NAMALWA (cell line): ENCODE data around the gene CNRIP1.
"Not testable (repeated sequence)": the region's sequence is repeated elsewhere in the genome, so short reads cannot be mapped to it uniquely, and the experiment has no call there.

Source experiments
- DNase-seq: peaks from one replicate; pipeline ENCODE4 v3.0.0-alpha.2; 2015; ENCODE audit warnings: low spot score

Gene CNRIP1, protein sequence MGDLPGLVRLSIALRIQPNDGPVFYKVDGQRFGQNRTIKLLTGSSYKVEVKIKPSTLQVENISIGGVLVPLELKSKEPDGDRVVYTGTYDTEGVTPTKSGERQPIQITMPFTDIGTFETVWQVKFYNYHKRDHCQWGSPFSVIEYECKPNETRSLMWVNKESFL

DNA sequence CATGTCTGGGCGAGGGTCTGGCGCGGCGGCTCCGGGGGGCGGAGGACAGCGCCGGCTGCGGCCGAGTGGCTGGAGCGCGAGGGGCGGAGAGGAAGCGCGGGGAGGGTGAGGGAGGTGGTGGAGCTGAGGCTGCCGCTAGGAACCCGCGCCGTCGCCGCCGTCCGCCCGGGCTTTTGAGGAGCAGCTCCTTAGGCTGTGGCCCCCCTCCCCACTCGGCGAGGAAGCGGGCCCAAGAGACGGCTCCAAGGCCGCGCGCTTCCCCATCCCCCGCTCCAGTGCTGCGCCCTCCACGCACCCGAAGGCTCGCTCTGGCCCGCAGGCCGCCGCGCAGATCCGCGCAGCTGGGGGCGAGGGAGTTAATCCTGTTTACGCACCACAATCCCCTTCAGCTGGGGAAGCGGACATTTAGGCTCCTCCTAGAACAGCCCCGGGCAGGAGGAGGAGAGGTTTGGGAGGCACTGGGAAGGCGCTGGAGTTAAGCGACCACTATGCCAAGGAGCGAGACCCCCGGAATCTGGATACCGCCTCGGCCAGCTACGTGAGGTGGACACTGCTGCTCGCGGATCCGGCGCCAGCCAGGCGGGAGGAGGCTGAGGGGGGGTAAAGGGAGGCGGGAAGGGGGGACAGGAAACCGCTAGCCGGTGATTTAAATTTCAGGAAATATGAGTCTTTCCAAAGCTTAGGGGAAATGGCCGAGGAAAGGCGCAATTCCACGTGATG is at the start of gene CNRIP1:
TSS of gene CNRIP1 (minus strand) at position 552 of the 720 bp plus-strand sequence. CDS start at position 3, 549 bp downstream.
- no peak for DNase-seq

DNA sequence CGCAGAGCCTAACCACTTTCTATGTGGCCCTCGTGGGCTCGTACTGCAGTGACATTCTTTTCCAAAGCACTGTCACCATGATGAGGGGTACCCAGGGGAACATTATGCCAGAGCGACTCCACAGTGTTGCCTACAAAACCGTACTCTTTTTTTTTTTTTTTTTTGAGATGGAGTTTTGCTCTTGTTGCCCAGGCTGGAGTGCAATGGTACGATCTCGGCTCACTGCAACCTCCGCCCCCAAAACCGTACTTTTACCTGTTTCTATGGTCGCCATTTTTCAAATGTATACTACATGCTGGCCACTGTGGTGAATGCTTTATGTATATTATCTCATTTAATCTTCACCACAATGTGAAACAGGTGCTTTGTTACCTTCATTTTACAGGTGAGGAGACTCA is 49.6 kb upstream of the CNRIP1 start:
- DNase-seq, result no peak

DNA sequence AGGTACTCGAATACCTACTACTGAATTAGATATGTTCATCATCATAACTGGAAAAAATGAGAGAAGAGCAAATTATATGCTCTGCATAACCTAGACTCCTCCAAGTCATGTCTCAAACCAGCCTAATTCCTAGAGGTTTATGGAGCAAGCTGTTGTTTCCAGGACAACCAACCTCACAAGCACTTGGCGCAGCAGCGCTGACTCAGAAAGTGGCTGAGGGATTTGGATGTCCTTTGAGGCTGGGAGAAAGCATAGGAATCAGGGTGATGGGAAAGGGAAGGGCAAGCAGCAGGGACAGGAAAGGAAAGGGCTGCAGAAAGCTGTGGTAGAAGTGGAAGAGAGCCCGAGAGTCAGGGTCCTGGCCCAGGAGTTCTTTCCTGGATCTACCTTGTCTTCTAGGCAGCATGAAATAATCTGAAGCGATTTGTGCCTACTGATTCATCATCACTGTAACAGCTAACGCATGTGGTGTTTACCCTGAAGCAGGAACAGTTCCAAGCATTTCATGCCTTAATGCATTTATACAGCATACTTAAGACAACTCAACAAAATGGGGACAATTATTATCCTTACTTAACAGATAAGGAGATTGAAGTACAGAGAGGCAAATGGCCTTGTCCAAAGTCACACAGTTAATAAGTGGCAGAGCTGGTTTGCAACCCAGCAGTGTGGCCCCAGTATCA is 49.0 kb upstream of the CNRIP1 start:
- no peak for DNase-seq

DNA sequence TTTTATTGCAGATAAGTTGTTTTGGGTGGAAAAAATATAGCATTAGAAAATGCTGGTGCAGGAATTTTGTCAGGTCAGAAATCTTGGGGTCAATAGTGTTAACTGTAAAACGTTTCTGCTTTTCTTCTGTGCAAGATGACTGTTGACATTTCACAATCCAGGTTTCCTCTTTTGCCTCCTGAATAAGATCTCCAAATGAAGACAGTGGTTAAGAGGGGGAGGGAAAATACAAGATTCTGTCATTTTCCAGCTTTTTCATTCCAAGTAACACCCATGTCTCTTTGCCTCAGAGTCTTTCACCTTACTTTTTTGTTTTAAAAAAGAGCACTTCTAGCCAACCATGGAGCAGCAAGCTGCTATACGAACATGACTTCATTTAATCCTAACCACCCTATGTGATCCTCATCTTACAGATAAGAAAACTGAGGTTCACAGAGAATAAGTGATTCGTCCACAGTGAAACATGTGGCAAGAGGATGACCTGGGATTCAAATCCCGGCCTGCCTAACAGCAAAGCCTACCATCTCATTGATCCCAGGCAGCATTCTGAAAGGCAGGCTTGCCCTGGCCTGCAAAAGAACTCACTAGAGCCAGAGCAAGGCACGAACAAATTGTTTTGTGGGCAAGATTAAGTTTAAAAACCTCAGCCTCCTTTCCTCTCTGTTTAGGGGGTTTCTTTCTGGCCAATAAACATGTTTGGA is 48.4 kb upstream of the CNRIP1 start:
- DNase-seq, result no peak

DNA sequence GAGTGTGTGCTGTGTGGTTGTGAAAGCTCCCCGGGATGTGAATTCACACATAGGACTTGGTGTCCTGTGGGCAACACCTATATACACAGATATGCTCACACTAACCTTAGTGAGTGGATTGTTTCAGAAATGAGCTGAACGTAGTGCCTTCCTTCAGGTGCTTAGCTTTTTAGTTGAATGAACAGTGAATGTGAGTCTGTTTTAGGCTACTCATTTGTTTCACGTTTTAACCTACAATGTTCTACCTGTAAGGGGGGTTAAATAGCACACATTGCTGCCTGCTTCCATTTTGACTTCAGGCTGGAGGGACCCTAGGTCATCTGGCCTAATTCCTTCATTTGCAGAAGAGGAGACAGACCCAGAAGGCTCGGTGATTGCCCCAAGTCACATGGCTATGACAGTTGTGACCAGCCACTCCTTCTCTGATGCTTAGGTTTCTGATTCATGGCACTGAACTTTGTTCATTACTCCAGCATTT is 46.4 kb upstream of the CNRIP1 start:
- DNase-seq, result peak; percentile 54

DNA sequence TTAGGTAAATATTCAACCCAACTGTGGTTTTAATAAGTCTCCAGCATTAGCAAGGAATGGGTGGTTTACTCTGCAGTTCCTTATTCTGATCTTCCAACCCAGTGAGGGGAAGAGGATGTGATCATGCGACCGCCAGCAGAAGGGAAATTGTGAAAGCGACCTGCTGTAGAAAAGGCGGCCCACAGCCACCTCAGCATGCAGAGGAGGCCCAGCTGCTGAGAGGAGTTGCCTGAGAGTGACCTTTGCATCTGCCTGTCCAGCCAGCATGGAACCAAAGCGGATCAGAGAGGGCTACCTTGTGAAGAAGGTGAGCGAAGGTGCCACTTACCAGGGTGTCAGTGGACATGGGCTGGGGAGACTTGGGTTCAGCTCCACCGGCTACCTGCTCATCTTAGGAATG is 45.3 kb upstream of the CNRIP1 start, which contains the start of gene PLEK:
TSS of gene PLEK (plus strand) at position 196 of the 400 bp plus-strand sequence. CDS start at position 266, 70 bp downstream.
- peak; percentile 80 for DNase-seq

DNA sequence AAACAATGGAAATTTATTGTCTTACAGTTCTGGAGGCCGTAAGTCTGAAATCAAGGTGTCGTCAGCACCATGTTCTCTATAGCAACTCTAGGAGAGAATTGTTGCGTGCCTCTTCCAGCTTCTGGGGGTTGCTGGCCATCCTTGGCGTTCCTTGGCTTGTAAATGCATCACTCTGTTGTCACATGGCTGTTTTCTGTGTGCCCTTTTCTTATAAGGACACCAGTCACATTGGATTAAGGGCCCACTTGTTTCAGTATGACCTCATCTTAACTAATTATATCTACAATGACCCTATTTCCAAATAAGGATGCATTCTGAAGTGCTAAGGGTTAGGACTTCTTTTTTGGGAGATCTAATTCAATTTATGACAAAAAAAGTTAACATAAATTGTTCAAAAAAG is 44.0 kb upstream of the CNRIP1 start:
- DNase-seq, result no peak

DNA sequence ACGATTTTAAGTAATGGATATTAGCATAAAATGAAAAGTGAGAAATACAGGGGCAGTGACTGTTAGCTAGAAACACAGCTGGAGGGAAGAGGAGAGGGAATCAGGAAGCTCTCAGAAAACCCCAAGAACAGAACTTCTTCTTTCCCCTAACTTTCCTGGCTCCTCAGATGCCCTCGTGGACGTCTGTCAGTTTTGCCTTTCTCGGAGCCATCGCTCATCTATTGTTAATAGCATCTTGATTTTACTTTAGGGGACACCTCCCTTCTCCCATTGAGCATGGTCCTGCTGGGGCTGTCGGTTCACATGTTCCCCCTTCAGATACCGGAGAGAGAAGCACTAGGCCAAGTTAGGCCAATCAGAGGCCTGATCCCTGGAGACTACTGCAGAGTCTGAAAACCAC is 43.0 kb upstream of the CNRIP1 start:
- DNase-seq, result no peak

DNA sequence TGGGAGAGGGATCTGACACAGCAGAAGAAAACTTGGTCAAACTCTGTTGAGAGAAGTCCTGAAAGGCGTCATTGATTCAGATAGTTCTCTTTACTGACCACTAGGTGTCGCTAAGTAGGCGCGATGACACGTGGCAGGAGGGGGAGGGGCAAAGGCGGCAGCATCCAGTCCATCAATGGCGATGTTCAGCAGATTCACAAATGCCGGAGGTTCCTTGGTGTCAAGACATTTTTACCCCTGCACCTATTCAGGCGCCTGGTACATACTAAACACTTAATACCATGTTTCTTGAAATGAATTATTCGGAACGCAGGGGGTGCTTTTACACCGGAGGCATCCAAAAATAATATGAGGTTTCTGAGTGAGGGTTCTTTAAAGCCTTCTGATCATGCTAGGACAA is 42.3 kb upstream of the CNRIP1 start:
- DNase-seq, result peak; percentile 89

DNA sequence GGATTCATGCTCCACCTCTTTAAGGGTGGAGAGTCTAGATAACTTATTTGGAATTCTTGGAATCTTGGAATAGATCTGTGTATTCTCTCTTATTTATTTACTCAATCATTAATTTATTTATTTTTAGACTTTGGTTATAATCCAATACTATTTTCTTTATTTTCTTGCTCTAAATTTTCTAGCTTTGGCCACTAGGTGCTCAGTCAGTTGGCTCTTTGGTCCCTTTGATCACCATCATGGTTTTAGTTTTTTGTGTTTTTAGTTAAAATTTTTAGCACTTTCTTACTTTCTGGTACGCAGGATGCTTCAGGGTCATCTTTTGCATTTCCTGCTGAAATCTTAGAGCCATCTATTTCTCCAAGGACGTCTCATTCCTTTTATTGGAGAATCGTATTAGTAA is 40.1 kb upstream of the CNRIP1 start:
- peak; percentile 31 for DNase-seq

DNA sequence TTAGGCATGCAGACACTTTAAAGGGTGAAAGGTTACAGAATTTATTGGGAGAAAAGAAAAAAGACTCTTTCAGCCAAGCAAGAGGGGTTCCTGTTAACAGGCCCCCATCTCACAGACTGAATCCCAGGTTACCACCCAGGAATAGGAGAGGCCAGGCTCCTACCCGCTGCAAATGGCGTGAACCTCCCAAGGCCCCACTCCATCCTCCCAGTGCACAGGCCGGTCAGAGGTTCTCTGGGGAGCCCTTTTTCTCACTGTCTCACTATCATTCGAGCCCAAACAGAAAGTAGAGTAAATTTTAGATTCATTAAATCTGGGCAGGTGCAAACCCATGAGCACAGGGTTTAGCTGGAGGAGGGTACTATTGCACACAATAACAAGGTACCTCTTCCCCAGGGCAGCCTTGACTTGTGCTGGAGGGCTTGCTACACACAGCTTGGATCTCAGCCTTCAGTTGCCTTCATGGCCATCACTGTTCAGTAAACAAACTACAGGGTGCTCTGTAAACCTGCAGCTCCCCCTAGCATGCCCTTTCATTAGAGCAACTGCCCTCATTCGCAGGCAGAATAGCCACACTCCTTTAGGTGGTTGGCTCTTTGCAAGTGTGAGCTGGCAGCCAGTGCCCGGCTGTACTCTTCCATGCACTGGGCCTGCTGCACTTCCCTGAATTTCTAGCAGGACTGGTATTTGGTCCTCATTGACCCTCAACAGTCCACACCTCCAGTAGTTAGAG is 38.0 kb upstream of the CNRIP1 start:
- DNase-seq, result peak; percentile 86

DNA sequence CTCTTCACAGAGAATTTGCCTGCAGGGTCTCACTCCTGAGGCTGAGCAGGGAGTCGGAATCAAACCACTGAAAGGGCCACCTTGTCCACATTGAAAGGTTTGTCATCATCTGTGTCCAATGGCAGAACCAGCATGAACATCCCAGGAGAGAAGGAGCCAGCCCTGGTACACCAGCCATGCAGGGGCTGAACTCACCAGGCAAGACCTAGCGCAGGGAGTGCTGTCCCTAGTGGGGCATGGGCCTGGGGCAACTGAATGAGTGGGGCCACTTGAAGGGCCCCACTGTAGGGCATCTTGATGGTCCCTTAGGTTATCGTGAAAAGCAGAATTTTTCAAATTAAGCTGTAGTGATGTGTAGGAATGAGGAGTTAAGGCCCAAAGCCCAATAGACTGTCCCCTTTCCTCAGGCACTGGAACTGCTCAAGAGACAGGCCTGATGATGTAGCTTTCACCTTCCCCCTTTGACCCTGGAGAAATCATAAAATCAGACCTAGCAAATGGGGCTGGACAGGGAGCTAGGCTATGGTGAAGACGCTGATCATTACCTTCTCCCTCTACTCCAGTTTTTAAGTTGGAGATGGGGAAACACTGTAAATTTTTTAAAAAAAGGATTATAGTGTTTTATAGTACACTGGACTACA is 37.0 kb upstream of the CNRIP1 start:
- DNase-seq, result no peak

DNA sequence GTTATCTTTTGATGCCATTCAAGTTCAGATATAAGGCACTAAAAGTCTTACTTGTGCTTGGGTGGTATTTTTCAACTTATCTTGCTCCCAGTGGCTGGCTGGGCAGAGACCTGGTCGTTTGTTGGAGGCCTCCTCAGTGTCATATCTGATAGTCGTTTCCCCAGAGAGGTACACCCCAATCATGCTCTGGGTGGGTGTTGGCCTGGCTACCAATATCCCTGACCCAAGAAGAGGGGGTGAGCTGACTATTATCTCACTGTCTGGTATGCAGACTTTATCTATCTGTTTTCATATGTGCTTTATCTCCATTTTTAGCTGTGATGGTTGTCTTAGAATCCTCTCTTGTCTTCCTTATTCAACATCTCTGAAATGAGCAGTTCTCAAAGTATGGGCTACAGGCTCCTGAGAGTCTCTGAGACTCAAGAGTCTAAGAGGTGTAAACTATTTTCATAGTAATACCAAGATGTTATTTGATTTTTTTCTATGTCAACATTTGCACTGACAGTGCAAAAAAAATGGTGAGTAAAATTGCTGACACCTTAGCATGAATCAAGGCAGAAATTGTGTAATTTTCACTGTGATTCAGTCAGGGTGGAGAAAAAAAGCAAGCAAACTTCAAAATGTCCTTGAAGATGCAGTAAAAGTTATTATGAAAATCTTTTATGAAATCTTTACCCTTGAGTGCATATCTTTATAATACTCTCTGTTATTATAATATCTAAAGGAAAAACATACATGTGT is 33.1 kb upstream of the CNRIP1 start:
- DNase-seq, result no peak

DNA sequence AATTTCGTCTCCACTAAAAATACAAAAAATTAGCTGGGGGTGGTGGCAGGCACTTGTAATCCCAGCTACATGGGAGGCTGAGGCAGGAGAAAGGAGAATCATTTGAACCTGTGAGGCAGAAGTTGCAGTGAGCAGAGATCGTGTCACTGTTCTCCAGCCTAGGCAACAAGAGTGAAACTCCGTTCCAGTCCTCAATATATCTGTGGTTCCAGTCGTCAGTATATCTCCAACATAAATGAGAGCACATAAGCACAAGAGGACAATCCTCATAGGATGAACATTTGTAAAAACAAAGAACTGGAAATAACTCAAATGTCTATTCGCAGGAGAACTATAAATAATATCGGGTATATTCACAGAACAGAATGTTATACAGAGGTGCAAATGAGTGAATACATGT is 32.2 kb upstream of the CNRIP1 start:
- DNase-seq, result no peak

DNA sequence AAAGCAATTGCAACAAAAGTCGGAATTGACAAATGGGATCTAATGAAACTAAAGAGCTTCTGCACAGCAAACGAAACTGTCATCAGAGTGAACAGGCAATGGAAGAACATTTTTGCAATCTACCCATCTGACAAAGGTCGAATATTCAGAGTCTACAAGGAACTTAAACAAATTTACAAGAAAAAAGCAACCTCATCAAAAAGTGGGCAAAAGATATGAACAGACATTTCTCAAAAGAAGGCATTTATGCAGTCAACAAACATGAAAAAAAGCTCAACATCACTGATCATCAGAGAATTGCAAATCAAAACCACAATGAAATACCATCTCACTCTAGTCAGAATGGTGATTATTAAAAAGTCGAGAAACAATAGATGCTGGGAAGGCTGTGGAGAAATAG is 29.3 kb upstream of the CNRIP1 start:
- DNase-seq, result not testable (repeated sequence)

DNA sequence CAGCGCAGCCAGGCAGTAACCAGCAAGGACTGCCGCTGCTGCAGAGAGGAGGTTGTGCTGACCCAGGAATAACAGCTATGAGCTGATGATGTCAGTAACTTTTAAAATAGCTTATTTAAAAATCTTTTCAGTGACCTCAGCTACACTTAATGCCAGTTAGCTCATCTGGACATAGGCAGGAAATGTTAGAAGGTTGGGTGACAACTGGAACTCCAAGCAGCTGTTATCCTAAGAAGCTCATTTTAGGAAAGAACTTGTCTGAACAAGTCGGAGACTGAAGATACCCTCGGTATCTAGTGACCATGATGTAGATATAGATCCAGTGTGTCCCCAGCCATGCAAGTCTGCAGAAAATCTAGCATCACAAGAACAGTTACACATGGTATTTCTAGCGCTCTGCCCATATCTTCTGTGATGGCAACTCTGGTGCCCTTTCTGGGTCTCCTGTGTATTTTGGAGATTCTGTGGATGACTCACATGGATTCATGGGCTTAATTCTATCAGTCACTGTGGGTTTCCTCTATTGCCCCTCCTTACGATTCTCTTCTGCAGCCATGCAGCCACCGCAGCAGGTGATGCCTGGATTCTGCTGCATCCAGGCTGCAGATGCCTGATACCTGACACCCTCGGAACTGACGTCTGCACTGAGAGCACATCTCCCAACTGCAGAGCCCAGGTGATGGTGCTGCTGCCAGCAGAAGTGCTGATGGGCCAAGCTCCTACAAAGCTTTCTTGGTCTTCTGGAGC is 25.6 kb upstream of the CNRIP1 start:
- no peak for DNase-seq

DNA sequence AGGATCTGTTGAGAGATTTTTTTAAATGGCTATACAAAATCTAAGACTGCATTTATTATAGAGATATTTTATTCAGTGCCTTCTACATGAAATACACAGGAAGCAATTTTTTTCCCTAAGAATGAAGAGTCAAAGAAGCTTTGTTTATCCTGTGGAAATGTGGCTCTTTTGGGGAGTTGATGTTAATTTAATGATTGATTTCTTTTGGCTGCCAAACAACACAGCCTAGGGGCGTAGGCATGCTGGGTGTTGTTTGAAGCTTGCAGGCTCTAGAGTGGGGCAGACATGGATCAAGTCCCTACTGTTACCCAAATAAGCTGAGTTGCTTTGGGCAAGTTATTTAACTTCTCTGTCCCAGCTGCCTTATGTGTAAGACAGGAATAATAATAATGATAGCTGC is 24.3 kb upstream of the CNRIP1 start:
- no peak for DNase-seq

DNA sequence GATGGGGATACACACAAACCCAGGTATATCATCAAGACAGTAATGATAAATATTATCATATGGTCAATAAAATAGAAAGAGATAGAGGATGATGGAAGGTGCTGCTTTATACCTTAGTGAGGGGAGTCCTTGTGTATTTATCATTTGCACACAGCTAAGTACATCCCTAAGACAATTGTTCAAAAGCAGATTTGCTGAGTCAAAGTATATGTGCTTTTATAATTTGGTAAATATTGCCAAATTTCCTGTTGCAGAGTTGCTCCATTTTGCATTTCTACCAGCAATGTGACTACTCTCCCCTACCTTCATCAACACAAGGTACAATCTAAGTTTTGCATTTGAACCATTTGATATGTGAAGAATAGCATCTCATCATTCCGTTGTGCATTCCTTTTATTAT is 22.7 kb upstream of the CNRIP1 start:
- no peak for DNase-seq

DNA sequence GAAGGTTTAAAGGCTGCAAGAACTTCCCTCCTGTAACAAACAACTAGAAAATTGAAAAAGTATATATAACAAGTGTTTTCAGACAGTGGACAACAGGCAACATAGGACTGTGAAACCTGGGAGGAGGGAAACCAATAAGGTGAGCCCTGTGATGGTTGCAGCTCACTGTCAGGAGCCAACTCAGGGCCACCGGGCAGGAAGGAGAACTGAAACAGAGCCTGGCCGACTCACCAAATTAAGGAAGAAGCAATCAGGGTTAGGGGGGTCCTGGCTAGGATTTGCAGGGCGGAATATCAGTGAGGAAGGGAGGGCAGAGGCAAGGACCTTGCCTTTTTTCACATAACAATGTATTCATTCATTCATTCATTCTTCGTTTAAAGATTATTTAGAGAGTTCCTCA is 21.8 kb upstream of the CNRIP1 start:
- no peak for DNase-seq

DNA sequence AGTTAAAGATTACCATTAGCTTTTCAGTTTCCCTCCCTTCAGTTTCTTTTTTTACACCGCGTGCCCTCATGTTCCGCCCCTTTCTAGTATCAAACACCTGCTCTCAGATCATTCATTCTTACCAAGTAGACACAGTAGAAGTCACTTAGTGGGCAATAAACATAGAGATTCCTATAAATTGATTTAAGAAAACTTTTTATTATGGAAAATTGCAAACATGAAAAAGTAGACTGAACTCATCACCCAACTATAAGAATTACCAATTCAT is 21.2 kb upstream of the CNRIP1 start:
- no peak for DNase-seq
